ENCODE results near the gene KLF2.

The KLF2 gene

GRCh38 chr19:16363852-16364230, 39.2 kb downstream of the KLF2 start:
- TF ChIP-seq, protein P1, sequence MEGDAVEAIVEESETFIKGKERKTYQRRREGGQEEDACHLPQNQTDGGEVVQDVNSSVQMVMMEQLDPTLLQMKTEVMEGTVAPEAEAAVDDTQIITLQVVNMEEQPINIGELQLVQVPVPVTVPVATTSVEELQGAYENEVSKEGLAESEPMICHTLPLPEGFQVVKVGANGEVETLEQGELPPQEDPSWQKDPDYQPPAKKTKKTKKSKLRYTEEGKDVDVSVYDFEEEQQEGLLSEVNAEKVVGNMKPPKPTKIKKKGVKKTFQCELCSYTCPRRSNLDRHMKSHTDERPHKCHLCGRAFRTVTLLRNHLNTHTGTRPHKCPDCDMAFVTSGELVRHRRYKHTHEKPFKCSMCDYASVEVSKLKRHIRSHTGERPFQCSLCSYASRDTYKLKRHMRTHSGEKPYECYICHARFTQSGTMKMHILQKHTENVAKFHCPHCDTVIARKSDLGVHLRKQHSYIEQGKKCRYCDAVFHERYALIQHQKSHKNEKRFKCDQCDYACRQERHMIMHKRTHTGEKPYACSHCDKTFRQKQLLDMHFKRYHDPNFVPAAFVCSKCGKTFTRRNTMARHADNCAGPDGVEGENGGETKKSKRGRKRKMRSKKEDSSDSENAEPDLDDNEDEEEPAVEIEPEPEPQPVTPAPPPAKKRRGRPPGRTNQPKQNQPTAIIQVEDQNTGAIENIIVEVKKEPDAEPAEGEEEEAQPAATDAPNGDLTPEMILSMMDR (IDR thresholded peaks at IDR 0.05; ENCODE audit: low read depth, low read length, missing control alignments): no peak
- DNase-seq (ENCODE audit: low read depth): no peak
- no peak overlapping the region for H3K4me3 ChIP-seq (ENCODE audit: low read depth, low read length)

DNA sequence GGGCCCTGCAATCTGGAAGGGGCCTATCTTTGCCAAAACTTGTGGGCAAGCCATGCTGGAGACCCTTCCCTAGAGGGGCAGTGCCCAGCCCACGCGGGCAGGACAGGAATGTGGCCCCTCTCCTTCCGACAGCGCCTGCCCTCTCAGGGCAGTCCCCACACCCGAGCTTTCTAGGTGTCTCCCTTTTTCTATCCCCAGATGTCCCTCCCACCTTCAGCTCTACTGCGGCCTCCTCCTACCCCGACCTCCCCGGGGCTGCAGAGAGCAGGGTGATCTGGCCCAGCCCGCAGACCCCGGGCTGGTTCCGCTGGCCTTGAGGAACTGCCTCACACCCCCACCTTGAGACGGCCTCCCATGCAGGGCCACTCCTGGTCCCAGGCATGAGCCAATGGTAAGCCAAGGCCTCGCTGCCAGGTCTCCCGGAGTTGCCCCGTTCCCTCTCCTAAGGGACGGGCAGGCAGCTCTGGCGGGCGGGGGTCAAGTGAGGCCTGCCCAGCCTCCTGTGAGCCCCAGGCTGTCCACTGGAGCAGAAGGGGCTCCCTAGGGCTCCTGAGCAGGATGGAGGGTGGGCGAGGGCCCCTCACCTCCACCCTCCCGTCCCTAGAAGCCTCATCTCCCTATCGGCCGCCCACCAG, 39.7 kb downstream of the KLF2 start:
- TF ChIP-seq, protein P1 (IDR thresholded peaks at IDR 0.05; ENCODE audit: low read depth, low read length, missing control alignments): no peak
- DNase-seq (ENCODE audit: low read depth): no peak
- no peak overlapping the region for H3K4me3 ChIP-seq (ENCODE audit: low read depth, low read length)

DNA sequence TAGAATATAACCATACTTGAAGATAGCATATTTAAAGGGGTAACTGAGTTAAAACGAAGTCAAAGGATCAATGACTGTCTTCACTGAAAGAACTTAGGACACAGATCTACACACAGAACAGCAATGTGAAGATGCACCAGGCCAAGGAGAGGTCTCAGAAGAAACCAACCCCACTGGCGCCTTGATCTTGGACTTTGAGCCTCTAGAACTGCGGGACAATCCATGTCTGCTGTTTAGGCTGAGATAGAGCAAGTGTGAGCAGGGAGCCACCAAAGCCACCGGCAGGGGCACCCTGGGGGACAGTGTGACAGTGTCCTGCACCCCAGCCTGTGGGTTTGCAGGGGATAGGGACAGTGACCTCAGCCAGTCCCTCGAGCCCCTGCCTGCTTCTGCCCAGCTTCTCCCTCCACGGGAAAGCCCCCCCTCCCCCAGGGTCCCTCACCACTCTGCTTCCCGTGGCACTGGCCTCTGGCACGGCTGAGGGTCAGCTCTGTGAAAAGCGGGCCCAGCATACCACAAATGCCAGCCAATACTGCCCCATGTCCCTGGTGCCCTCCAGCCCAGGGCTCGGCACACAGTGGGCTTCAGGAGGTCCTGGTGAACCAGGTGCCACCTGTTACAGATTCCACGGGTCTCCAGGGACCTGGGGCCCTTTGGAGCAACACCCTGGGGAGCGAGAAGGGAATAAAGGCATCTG, 40.8 kb downstream of the KLF2 start:
- DNase-seq (ENCODE audit: low read depth): no peak
- H3K4me3 ChIP-seq (ENCODE audit: low read depth, low read length): no peak overlapping the region
- TF ChIP-seq, protein P1 (IDR thresholded peaks at IDR 0.05; ENCODE audit: low read depth, low read length, missing control alignments): no peak

DNA sequence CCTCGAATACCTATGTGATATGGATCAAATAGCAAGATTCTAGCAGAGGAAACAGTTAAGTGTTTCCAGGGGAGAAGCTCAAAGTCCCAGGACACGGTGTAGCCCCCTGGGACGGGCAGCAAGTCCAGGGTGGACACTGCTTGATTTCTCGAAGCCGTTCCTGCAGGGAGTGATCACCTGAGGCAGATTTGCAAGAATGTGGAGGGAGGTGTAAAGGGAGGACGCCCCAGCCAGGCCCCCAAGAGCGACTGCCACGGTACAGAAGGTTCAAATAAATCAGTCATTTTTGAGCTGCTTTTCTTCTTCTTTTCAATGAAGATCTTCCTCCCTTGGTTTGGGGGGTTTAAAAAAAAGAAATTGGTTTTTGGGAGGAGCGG, 41.4 kb downstream of the KLF2 start:
- DNase-seq (ENCODE audit: low read depth): no peak
- H3K4me3 ChIP-seq (ENCODE audit: low read depth, low read length): no peak overlapping the region
- TF ChIP-seq, protein P1 (IDR thresholded peaks at IDR 0.05; ENCODE audit: low read depth, low read length, missing control alignments): no peak

- TF ChIP-seq, protein P1 (IDR thresholded peaks at IDR 0.05; ENCODE audit: low read depth, low read length, missing control alignments): no peak
- H3K4me3 ChIP-seq (ENCODE audit: low read depth, low read length): peak overlapping the region; percentile 1; the same call in 1 of the 2 replicates
- peak; percentile 85 for DNase-seq (ENCODE audit: low read depth)
Observed at GRCh38 chr19:16366433-16367260, 42.0 kb downstream of the KLF2 start.

- peak; percentile 92 for DNase-seq (ENCODE audit: low read depth)
- TF ChIP-seq, protein P1 (IDR thresholded peaks at IDR 0.05; ENCODE audit: low read depth, low read length, missing control alignments): no peak
- peak overlapping the region; percentile 1; the same call in 1 of the 2 replicates for H3K4me3 ChIP-seq (ENCODE audit: low read depth, low read length)
Observed at GRCh38 chr19:16367261-16367683, 42.6 kb downstream of the KLF2 start.
